ENCODE results near the gene EEA1. TPM values are rescaled to one million over a fixed set of nuclear protein-coding genes. Genes with fewer than 3 reads are reported as not detected.

Gene EEA1
- total and polyA plus RNA-seq, 2 of the 8 experiments (the other 6 are each of a cell fraction or from before 2014, with no cell fraction given): 1.0 to 18.8 TPM

DNA sequence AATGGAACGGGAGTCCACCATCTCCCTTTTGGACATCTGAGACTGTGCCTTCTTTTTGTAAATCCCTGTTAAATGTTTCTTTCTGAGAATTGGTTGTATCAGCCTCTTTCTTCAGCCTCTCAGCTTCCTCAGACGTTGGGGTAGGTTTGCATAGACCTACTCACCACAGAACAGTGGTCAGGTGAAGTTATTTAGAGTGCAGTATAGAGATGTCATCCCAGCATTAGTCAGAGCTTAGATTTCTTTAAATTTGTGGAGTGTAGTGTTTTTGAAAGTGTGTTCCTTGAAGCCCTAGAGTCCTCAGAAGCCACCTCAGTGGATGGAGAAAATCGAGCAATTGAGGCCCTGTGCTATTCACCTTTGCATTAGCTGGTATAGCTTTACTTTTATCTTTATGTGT lies 8.9 kb upstream of the EEA1 start (continued):
- TF ChIP-seq, protein P1, sequence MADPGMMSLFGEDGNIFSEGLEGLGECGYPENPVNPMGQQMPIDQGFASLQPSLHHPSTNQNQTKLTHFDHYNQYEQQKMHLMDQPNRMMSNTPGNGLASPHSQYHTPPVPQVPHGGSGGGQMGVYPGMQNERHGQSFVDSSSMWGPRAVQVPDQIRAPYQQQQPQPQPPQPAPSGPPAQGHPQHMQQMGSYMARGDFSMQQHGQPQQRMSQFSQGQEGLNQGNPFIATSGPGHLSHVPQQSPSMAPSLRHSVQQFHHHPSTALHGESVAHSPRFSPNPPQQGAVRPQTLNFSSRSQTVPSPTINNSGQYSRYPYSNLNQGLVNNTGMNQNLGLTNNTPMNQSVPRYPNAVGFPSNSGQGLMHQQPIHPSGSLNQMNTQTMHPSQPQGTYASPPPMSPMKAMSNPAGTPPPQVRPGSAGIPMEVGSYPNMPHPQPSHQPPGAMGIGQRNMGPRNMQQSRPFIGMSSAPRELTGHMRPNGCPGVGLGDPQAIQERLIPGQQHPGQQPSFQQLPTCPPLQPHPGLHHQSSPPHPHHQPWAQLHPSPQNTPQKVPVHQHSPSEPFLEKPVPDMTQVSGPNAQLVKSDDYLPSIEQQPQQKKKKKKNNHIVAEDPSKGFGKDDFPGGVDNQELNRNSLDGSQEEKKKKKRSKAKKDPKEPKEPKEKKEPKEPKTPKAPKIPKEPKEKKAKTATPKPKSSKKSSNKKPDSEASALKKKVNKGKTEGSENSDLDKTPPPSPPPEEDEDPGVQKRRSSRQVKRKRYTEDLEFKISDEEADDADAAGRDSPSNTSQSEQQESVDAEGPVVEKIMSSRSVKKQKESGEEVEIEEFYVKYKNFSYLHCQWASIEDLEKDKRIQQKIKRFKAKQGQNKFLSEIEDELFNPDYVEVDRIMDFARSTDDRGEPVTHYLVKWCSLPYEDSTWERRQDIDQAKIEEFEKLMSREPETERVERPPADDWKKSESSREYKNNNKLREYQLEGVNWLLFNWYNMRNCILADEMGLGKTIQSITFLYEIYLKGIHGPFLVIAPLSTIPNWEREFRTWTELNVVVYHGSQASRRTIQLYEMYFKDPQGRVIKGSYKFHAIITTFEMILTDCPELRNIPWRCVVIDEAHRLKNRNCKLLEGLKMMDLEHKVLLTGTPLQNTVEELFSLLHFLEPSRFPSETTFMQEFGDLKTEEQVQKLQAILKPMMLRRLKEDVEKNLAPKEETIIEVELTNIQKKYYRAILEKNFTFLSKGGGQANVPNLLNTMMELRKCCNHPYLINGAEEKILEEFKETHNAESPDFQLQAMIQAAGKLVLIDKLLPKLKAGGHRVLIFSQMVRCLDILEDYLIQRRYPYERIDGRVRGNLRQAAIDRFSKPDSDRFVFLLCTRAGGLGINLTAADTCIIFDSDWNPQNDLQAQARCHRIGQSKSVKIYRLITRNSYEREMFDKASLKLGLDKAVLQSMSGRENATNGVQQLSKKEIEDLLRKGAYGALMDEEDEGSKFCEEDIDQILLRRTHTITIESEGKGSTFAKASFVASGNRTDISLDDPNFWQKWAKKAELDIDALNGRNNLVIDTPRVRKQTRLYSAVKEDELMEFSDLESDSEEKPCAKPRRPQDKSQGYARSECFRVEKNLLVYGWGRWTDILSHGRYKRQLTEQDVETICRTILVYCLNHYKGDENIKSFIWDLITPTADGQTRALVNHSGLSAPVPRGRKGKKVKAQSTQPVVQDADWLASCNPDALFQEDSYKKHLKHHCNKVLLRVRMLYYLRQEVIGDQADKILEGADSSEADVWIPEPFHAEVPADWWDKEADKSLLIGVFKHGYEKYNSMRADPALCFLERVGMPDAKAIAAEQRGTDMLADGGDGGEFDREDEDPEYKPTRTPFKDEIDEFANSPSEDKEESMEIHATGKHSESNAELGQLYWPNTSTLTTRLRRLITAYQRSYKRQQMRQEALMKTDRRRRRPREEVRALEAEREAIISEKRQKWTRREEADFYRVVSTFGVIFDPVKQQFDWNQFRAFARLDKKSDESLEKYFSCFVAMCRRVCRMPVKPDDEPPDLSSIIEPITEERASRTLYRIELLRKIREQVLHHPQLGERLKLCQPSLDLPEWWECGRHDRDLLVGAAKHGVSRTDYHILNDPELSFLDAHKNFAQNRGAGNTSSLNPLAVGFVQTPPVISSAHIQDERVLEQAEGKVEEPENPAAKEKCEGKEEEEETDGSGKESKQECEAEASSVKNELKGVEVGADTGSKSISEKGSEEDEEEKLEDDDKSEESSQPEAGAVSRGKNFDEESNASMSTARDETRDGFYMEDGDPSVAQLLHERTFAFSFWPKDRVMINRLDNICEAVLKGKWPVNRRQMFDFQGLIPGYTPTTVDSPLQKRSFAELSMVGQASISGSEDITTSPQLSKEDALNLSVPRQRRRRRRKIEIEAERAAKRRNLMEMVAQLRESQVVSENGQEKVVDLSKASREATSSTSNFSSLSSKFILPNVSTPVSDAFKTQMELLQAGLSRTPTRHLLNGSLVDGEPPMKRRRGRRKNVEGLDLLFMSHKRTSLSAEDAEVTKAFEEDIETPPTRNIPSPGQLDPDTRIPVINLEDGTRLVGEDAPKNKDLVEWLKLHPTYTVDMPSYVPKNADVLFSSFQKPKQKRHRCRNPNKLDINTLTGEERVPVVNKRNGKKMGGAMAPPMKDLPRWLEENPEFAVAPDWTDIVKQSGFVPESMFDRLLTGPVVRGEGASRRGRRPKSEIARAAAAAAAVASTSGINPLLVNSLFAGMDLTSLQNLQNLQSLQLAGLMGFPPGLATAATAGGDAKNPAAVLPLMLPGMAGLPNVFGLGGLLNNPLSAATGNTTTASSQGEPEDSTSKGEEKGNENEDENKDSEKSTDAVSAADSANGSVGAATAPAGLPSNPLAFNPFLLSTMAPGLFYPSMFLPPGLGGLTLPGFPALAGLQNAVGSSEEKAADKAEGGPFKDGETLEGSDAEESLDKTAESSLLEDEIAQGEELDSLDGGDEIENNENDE (IDR thresholded peaks at IDR 0.05; ENCODE audit: insufficient replicate concordance, low read length): no peak
- TF ChIP-seq GTF2F1 (IDR thresholded peaks at IDR 0.05; ENCODE audit: borderline replicate concordance, low read depth, low read length) (no peak), NANOG (IDR thresholded peaks at IDR 0.05; ENCODE audit: insufficient read depth, low read depth, low read length, poor library complexity, severe bottlenecking) (no peak), POLR2AphosphoS5 (IDR thresholded peaks at IDR 0.05; ENCODE audit: low read depth, low read length) (no peak), BACH1 (IDR thresholded peaks at IDR 0.05; ENCODE audit: low read length) (no peak), CBX8 (IDR thresholded peaks at IDR 0.05; ENCODE audit: borderline replicate concordance, low read depth, low read length) (no peak)

Measured in H1 (cell line).